CD4-positive, alpha-beta T cell treated with Interleukin-6 for 4 hours (primary cell): Measurements from ENCODE around the gene UBE2N.

Experiments used
- DNase-seq: peaks from one replicate; pipeline ENCODE4 v3.0.0-alpha.2; 2020; ENCODE audit warnings: mixed read lengths

The UBE2N gene, protein sequence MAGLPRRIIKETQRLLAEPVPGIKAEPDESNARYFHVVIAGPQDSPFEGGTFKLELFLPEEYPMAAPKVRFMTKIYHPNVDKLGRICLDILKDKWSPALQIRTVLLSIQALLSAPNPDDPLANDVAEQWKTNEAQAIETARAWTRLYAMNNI

DNA sequence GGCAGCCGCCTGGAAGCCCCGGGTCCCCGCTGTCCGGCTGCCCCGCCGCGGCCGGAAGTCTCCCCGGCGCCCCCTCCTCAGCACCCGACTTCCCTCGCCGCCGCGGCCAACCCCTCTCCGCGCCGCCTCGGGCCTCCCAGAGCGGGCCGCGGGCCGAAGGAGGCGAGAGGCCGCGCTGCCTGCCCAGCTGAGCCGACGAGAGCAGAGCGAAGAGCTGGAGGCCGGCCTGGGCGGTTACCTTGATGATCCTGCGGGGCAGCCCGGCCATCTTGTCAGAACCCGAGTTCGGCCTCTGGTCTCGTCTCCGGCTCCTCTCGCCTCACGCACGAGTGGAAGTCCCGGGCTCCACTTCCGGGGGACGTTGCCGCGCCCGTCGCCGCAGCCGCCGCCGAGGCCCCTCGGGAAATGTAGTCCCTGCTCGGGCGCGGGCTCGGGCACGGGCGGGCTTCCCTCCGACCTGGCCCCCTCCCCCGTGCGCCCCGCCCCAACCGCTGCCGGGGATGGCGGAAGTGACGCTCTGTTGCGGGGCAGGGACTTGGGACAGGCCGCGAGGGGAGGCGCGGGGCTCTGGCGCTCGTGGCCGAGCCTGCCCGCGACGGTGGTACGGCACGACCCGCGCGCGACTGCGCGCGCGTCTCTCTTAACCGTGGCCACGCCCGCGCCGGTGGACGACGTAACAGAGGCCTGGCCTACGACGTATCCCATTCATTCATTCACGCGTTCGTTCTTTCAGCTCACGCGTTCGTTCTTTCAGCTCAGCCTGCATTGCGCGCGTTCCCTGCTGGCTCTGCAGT, at the start of gene UBE2N:
UBE2N (minus strand) TSS at position 331 of the 794 bp plus-strand sequence; CDS start at position 268, 63 bp downstream.
- peak; percentile 97 for DNase-seq

DNA sequence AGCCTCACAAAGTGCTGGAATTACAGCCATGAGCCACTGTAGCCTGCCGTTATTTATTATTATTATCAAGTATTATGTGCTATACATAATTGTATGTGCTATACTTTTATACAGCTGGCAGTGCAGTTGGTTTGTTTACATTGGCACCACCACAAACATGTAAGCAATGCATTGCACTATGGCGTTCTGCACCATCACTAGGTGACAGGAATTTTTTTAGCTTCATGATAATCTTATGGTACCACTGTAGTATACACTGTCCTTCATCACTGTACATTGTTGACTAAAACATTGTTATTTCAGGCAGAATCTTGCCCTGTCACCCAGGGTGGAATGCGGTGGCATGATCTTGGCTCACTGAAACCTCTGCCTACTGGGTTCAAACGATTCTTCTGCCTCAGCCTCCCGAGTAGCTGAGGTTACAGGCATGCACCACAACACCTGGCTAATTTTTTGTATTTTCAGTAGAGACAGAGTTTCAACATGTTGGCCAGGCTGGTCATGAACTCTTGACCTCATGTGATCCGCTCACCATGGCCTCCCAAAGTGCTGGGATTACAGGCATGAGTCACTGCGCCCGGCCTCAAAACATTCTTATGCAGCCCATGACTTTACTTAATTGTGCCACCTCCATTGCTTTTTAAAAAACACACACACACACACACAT, 42.7 kb upstream of the UBE2N start:
- DNase-seq: no peak

DNA sequence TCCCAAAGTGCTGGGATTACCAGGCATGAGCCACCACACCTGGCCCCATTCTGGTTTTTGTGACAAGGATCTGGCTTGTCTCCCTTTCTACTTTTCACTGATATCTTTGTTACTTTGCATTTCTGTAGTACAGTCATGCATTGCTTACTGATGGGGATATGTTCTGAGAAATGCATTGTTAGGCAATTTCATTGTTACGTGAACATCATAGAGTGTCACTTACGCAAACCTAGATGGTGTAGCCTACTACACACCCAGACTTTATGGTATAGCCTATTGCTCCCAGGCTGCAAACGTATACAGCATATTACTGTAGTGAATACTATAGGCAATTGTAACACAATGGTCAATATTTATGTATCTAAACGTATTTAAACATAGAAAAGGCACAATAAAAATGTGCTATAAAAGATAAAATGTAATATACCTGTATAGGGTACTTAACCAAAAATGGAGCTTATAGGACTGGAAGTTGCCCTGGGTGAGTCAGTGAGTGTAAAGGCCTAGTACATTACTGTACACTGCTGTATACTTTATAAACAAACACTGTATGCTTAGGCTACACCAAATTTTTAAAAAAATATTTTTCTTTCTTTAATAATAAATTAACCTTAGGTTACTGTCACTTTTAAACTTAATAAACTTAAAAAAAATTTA, 41.5 kb upstream of the UBE2N start:
- no peak for DNase-seq

DNA sequence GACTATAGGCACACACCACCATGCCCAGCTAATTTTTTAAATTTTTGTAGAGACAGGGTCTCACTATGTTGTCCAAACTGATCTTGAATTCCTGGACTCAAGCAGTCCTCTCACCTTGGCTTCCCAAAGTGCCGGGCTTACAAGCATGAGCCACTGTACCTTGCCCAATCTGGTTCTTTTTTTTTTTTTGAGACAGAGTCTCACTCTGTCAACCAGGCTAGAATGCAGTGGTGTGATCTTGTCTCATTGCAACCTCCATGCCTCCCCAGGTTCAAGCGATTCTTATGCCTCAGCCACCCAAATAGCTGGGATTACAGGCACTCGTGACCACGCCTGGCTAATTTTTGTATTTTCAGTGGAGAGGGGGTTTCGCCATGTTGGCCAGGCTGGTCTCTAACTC, 41.0 kb upstream of the UBE2N start:
- no peak for DNase-seq

DNA sequence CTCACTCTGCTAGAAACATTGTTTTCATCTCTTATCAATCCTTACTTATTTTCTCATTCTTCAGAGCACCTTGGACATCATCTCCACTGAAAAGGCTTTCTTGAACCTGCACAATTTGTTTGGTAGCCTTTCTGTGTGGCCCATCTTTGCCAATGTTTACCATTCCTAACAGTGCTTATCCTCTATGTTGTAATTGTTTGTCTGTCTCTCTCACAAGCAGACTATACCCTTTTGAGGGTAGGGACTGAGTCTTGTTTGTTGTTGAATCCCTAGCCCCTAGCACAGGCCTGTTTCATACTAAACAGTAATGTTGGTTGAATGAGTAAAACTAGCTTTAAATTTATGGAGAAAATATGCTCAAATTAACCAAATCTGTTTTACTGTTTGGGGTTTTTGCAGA, 34.8 kb upstream of the UBE2N start:
- DNase-seq: no peak

DNA sequence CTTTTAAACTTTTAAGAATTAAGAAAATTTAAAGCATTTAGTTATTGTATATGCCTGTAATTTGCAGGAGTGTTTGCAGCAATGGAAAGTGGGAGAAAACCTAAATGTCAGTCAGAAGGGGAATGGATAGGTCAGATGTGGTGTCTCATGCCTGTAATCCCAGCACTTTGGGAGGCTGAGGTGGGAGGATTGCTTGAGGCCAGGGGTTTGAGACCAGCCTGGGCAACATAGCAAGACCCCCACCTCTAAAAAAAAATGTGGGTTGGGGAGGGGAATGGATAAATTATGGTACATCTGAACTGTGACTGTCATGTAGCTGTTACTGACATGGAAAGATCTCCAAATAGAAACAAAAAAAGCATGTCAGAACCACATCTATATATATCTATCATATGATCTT, 27.6 kb upstream of the UBE2N start:
- no peak for DNase-seq

DNA sequence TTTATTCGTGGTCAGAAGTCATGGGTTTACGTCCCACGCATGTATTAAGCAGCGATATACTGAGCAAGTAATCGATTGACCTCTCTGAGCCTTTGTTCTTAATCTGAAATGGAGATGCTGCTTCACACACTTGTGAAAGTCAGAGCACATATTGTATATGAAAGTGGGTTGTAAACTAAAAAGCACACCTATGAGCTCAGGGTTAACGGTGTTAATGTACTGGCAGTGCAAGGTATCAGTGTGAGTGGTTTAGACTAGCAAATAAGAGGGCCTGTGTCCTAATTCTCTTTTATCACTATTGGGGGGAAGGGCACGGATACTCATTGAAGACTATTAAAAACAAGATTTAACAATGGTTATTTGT, 26.2 kb upstream of the UBE2N start:
- DNase-seq: no peak

DNA sequence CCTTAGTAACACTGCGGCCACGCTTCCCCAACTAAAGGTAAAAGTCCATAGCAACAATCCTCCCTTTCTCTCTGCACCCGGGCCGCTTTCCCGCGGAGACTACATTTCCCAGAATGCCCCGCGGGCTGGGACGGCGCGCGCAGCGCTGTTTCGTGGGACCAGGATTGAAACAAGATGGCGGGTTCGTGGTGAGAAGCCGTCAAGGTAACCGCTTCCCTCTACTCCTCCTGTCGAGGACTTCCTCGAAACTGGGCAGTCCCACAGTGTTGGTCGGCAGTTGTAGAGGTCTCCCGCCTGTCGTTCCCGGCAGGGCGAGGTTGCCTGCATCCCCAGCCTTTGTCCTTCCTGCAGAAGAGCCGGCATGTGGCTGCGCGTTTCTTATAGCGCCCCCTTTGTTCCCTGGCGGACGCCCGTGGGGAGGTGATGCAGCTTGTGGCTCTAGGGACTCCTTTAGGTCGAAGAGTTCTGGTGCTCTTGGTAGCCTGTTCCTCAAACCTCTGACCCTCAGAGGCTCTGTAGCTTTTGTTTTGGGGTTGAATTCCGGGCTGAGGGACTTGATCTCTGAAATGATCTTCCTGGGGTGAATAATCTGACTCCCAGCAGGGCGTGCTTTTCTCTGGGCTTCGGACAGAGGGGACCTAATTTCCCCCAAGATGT, 25.7 kb upstream of the UBE2N start, which contains the start of gene MRPL42:
MRPL42 (plus strand) TSS at position 164 of the 657 bp plus-strand sequence. CDS start 1,772 bp downstream, outside the sequence.
- DNase-seq: peak; percentile 91

DNA sequence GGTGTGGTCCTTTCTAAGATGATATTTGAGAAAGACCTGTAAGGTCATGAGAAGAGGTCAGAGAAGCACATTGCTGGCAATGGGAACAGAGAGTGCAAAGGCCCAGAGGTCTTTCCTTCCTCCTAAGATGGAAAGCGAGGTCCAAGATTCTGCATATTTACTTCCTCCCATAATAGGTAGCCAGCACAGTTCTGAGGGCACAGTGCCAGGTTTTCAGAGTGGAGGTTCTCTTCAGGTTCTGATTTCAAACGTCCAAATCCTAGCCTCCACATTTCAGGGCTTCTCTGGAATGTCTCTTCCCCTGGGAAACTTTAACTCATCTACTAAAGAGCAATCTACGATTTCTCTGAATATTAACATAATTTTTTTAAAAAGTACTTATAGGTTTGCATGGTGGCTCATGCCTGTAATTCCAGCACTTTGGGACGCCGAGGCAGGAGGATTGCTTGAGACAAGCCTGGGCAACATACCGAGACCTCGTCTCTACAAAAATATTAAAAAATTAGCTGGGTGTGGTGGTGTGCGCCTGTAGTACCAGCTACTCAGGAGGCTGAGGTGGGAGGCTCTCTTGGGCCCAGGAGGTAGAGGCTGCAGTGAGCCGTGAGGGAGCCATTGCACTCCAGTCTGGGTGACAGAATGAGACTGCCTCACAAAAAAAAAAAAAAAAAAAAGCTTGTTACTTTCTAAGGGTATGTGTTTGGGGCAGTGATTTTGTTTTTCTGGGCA, 25.0 kb upstream of the UBE2N start:
- DNase-seq: no peak

DNA sequence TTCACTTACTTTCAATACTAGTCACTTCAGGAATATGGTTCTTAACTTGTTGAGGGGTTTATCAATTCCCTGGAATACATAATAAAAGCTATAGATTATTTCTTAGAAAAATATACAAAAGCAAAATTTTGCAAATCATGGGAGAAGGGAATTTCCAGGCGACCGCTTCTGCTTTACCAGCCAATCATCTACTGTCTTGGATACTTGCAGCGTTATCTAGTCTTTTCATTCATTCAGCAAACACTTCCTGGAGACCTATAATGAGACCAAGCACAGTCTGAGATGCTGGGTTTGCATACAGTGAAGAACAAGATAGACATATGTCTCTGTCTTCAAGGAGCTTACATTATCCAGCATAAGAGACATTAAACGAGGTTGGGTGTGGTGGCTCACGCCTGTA, 24.1 kb upstream of the UBE2N start:
- DNase-seq: no peak

DNA sequence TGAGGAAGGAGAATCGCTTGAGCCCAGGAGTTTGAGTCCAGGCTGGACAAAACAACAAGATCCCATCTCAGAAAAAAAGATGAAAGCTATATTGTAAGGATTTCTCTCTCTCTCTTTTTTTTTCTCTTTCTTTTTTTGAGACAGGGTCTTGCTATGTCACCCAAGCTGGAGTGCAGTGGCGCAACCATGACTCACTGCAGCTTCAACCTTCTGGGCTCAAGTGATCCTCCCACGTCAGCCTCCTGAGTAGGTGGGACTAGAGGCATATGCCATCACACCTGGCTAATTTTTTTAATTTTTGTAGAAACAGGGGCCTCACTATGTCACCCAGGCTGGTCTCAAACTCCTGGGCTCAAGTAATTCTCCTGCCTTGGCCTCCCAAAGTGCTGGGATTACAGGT, 19.8 kb upstream of the UBE2N start:
- DNase-seq: no peak

DNA sequence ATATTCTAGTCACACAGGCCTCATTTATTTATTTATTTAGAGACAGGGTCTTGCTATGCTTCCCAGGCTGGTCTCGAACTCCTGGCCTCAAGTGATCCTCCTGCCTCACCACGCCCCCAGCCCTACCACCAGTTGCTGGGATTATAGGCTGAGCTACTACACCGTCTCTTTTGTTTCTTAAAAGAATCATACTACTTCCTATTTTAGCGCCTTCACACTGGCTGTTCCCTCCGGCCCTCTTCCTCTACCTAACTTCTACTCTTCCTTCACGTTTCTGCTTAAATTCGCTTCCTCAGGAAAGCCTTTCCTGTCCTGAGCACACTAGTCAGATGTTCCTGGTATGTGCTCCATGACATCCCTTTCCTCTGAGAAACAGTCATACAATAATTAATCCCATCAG, 19.2 kb upstream of the UBE2N start:
- DNase-seq: no peak

DNA sequence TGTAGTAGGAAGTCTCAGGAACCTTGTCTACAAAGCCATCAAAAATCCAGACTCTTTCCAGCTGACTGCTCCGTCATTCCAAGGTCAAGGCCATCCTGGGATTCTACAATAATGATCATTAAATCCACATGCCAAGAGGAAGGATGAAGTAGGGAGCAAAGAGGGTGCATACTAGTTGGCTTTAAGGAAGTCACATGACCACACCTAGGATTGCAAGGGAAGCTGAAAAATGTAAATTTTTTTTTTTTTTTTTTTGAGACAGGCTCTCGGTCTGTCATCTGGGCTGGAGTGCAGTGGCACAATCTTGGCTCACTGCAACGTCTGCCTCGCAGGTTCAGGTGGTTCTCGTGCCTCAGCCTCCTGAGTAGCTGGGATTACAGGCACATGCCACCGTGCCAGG, 18.3 kb upstream of the UBE2N start:
- no peak for DNase-seq

DNA sequence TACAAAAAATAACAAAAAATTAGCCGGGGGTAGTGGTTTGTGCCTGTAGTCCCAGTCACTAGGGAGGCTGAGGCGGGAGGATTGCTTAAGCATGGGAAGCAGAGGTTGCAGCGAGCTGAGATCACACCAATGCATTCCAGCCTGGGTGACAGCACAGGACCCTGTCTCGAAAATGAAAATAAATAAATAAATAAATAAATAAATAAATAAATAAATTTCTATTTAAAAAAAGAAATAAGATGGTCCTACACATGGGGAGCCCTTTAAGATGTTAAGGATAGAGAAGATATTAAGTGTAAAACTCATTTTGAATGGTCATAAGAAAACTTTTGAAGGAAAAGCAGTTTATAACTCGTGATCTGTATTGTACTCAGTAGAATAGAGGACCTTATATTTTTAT, 17.4 kb upstream of the UBE2N start:
- DNase-seq: no peak

DNA sequence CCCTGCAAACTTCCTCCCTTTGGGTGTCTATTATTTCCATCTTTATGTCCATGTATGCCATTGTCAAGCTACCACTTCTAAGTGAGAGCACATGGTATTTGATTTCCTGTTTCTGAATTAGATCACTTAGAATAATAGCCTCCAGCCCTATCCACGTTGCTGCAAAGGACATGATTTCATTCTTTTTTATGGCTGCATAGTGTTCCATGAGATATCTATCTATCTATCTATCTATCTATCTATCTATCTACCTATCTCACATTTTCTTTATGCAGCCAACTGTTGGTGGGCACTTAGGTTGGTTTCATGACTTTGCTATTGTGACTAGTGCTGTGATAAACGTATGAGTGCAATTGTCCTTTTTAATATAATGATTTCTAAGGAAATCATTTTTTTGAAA, 14.3 kb upstream of the UBE2N start:
- DNase-seq: no peak

DNA sequence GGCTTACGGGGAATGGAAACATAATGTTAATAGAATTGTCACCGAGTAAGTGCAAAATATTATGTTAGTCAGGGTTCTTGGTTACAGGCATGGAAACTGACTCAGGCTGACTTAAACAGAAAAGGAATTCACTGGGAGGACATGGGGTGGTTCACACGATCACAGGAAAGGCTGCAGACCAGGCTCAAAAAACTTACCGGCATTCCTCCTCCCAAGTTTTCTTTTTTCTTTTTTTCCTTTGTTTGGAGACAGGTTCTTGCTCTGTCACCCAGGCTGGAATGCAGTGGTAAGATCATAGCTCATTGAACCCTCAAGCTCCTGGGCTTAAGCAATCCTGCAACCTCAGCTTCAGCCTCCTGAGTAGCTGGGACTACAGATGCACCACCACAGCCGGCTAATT, 11.9 kb upstream of the UBE2N start:
- DNase-seq: no peak

DNA sequence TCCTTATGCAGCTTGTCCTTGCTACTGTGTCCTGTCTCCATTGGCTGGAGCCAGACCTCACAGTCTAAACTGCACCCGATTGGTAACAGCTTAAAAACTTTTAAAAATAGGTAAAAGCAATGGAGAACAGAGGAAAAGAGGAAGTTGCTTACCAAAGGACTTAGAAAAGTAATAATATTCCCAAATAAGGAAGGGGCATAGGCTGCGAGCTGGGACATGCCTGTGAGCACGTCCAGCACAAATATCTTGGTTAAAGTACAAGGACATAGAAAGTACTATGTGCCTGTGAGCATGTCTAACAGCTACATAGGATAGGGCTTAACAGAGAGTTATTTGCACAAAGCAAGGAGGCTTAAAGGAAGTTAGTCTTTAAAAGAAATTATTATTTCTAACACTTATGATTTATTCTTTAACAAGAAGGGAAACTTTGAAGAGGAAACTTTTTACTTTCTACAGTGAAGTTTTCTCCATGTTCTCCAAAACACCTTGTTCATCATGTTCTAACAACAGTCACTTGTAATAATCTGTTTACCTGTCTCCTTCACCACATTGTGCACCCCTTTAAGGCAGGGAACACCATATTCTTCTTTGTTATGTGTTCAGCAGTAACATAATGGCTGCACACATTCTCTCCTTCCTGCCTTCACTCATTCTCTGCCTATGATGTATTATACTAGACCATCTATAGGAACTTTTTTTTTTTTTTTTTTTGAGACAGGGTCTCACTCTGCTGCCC, 9.8 kb upstream of the UBE2N start:
- DNase-seq: no peak

DNA sequence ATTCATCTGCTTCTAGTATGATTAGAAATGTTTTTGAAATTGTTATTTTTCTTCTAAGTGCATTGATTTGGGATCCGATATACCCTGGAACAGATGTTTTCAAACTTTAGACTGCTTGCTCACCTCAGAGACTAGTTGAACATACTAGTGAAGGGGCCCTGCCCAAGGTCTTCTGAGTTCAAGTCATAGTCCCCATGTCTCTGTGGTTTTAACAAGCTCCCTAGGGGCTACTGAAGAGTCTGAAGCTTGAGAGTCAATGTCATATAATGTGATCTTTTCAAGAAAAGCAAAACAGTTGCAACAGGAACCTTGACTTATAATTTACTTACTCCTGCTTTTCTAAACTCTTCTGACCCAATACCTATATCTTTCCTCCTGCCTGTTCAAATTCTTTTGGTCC, 7.5 kb upstream of the UBE2N start:
- DNase-seq: no peak

DNA sequence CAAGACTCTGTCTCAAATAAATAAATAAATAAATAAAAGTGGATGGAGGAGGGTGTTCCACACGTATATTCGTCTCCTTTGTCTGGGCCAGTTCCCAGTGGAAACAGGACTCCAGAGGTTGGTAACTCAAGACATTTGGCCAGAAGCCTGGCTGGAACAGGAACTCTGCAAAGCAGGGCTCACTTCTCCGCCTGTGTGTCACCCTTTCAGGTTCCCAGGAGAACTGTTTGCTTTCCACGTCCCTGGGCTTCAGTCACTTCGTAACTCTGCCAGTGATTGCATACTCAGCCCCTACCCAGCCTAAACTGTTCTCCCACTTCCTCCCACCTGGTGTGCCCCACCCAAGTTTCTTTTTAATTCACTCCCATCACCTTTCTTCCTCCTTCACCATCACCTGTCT, 7.0 kb upstream of the UBE2N start:
- DNase-seq: no peak

DNA sequence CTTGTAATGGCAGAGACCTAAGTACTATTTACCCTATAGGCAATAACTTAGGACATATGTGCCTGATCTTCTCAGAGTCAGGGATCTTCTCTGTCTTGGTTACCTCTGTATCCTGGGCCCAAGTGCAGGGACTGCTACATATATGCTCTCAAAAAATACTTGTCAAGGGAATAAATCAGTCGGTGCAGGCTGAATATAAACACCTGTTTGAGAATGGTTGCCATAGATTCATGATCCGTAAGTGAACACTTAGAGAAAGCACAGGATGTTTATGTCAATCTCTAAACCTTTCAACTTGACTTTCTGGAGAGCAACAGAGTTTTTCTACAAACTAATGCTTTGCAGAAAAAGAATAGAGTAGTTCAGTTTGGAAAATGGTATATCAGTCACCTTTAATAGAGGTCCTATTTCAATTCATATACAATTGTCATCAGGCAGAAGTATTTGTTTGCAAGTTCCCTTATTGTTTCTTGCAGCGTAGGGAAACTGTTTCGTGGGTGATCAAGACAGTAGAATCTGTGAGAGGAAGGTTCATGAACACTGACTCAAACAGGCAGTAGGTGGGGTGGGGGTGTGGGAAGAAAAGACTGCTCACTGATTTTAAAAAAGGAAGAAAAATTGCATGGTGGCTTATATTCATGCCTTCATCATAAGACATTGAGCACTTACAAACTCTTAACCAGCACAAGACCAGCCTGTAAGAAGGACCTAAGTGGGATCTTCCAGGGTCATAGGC, 6.0 kb upstream of the UBE2N start:
- peak; percentile 45 for DNase-seq

DNA sequence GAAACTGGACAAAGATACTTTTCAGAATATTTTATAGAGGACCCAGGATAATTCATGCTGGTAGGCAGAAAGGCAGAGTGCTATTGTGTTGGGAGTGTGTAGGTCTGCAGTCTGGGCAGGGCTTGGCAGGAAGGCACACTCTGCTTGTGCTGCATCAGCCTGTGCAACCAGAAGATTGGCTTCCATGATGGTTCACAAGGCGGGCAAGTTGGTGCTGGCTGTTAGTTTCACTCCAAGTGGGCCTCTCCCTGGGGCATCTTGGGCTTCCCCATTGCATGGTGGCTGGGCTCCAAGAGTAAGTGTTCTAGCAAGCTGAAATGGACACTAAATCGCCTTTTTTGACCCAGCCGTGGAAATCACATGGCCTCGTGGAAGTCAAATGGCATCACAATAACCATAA, 1.8 kb upstream of the UBE2N start:
- no peak for DNase-seq
